Ovary (tissue), 9 donors: ENCODE data around the gene CTDSP2. TPM values are rescaled to one million over a fixed set of nuclear protein-coding genes. Genes with fewer than 3 reads are reported as not detected.

ENCODE experiments used
- DNase-seq, 5 donors: peaks; one replicate each; pipeline ENCODE4 v3.0.0-alpha.2; 2019 to 2020
- H3K27ac ChIP-seq, 2 donors: fragments of 200-600 bp; one replicate each; pipeline versions ENCODE4 v1.5.1 to v1.8.0; 2019 to 2022
- H3K27me3 ChIP-seq: fragments of 200-600 bp; one replicate; pipeline ENCODE4 v1.8.0; 2022
- H3K36me3 ChIP-seq: fragments of 200-600 bp; sonication (generic); one replicate; pipeline ENCODE4 v1.5.1; 2019
- H3K4me1 ChIP-seq: one replicate; pipeline ENCODE4 v1.8.1; 2013; ENCODE audit warnings: mild to moderate bottlenecking, moderate library complexity; ENCODE audit not compliant: insufficient read depth
- H3K4me3 ChIP-seq: fragments of 200-600 bp; sonication (generic); one replicate; pipeline ENCODE4 v1.5.1; 2017
- H3K9me3 ChIP-seq, 2 donors: fragments of 200-600 bp in 1 of 2; sonication (generic) in 1 of 2; one replicate each; pipeline versions ENCODE4 v1.5.1 to v1.8.1; 2013 to 2019; ENCODE audit warnings: mild to moderate bottlenecking in 1 of 2, moderate library complexity in 1 of 2
- EP300 ChIP-seq: sonication (generic); formaldehyde crosslinking; IDR thresholded peaks from one replicate; pipeline ENCODE4 v1.6.1; 2017; ENCODE audit warnings: antibody characterized with exemption
- POLR2A ChIP-seq: fragments of 450-650 bp; IDR thresholded peaks from one replicate; pipeline ENCODE4 v1.6.1; 2017; ENCODE audit warnings: antibody characterized with exemption, mild to moderate bottlenecking, moderate library complexity
- WGBS, 3 donors: extraction: QIAGEN DNeasy Blood & Tissue Kit in 1 of 3; methylation state at CpG; one replicate each; pipeline versions ENCODE4 v1.1.5 to v1.1.7; 2013 to 2017; 5-methylcytosine and 5-hydroxymethylcytosine counted together
- intact Hi-C, 4 donors: fragments of 100-400 bp; cut with DNase I; formaldehyde crosslinking; loops; one replicate each; pipeline versions ENCODE4 v1.11.0 to v1.15.1; 2022 to 2023
- polyA plus RNA-seq, 2 donors: library from polyadenylated mRNA; stranded (reverse); fragments of 200-250 nt in 1 of 2; fragments of 350-450 nt in 1 of 2; fragmentation: Illumina TruSeq in 1 of 2; extraction: RNeasy Lipid Tissue Mini Kit (QIAGEN cat#74804) in 1 of 2; gene quantifications; one replicate each; pipeline ENCODE4 v1.2.3, GENCODE V29; 2013 to 2014
- total RNA-seq, 7 donors: library from RNA; depleted of rRNA in 2 of 7; stranded (reverse); fragments of >200 nt in 2 of 7; fragmentation: NEBNext Ultra II Directional in 3 of 7; extraction: Animal tissue kit (Norgen Biotek cat#: 25700) in 3 of 7; gene quantifications; one replicate each; pipeline versions ENCODE4 v1.1.0 to v1.2.4, GENCODE V29; 2016 to 2023
- TF ChIP-seq, protein P1 (sequence below), 3 donors: fragments of 450-650 bp in 2 of 3; fragments of 200-600 bp in 1 of 3; IDR thresholded peaks; one replicate each; pipeline versions ENCODE4 v1.5.1 to v1.8.0; 2016 to 2022; ENCODE audit warnings: antibody characterized with exemption in 3 of 3, mild to moderate bottlenecking in 1 of 3
- donor health status: DM: no; HTN: no; CAD: no; lungs with moderate emphysema.
- donor health status: DM: no; HTN: no; CAD: no.
- donor health status: Bipolar disorder and iron deficiency.
- donor health status: DM: yes; HTN: yes; CAD: no.
- donor health status: DM: no; HTN: no; CAD: no.
- donor health status: DM: yes; HTN: yes; CAD: no.

CTDSP2 gene
- total and polyA plus RNA-seq, 9 donors: 73.1 to 212 (median 166) TPM

DNA sequence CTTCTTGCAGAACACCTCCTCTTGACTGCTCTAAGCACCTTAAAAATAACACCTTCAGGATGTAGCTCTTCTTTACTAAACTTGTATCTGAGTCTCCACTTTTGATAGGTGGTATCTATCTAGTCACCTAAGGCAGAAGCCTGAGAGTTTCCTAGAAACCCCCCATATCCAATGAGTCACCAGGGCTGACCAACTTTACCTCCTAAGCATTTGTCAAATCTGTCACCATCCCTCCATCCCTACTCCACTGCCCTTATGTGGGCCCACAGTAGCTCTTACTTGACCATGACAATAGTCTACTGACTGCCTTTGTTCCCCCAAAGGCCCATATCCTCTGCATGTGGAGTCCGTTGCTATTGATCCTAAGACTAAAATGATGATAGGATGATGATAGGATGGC lies 43.9 kb downstream of the CTDSP2 start:
- intact Hi-C loops: no loop called here
- TF ChIP-seq POLR2A (no peak), EP300 (no peak)
- TF ChIP-seq, protein P1, sequence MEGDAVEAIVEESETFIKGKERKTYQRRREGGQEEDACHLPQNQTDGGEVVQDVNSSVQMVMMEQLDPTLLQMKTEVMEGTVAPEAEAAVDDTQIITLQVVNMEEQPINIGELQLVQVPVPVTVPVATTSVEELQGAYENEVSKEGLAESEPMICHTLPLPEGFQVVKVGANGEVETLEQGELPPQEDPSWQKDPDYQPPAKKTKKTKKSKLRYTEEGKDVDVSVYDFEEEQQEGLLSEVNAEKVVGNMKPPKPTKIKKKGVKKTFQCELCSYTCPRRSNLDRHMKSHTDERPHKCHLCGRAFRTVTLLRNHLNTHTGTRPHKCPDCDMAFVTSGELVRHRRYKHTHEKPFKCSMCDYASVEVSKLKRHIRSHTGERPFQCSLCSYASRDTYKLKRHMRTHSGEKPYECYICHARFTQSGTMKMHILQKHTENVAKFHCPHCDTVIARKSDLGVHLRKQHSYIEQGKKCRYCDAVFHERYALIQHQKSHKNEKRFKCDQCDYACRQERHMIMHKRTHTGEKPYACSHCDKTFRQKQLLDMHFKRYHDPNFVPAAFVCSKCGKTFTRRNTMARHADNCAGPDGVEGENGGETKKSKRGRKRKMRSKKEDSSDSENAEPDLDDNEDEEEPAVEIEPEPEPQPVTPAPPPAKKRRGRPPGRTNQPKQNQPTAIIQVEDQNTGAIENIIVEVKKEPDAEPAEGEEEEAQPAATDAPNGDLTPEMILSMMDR (IDR thresholded peaks at IDR 0.05): no peak
- Histone ChIP-seq H3K36me3 (no peaks in the 10 kb centered on the region), H3K27me3 (no peaks in the 10 kb centered on the region), H3K4me1 (no peaks in the 10 kb centered on the region), H3K4me3 (no peak overlapping the region), H3K27ac (no peak overlapping the region), H3K9me3 (no peaks in the 10 kb centered on the region)
- WGBS, 3 donors: 96% methylated on average over 1 of the region's 1 CpG
- DNase-seq: no peak

DNA sequence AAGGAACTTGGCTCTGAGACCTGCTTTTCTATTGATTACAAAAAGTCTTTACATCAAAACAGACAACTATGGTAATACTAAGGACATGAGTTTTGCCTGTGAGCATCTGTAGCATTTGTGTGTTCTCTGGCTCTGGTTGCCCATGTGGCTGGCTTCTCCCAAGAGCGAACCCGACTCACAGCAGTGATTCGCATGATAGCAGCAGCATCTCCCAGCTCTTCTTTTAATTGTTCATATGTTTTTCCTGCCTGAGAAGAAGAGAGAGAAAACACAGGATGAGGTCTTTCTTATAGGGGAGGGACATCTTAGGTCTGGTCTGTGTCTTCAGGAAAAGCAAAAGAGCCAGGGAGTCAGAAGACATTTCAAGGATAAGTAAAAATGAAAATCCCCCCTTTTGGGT lies 45.6 kb downstream of the CTDSP2 start:
- no peak overlapping the region for H3K27ac ChIP-seq
- H3K4me3 ChIP-seq: no peak overlapping the region
- TF ChIP-seq EP300 (no peak), POLR2A (no peak)
- TF ChIP-seq, protein P1 (IDR thresholded peaks at IDR 0.05): no peak
- 87 to 97% (median 93%) methylated on average over 3 of the region's 3 CpGs for WGBS, 3 donors
- DNase-seq: no peak
- no peaks in the 10 kb centered on the region for H3K27me3 ChIP-seq
- no peaks in the 10 kb centered on the region for H3K36me3 ChIP-seq
- H3K9me3 ChIP-seq: no peaks in the 10 kb centered on the region
- H3K4me1 ChIP-seq: no peaks in the 10 kb centered on the region
- intact Hi-C loops: no loop called here

DNA sequence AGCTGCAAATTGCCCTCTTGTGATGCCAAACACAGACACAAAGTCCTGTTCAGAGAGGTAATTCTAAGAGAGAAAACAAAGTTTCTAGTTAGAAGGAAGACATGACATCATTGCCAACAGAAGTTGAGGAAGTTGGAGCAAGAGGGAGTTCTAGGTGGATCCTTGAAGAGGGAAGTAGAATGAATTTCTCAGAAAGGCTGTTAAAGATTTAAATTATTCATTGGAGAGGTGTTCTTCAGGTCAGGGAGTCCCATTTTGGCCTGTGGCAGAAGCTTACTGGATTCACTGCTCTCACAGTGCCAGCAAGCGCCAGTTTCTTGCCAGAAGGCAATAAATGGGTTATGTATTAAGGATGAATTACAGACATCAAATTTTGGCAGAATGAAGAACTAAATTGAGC lies 48.6 kb downstream of the CTDSP2 start:
- TF ChIP-seq, protein P1 (IDR thresholded peaks at IDR 0.05): no peak
- TF ChIP-seq POLR2A (no peak), EP300 (no peak)
- H3K36me3 ChIP-seq: no peaks in the 10 kb centered on the region
- no peak overlapping the region for H3K27ac ChIP-seq
- H3K4me3 ChIP-seq: no peak overlapping the region
- 90 to 96% (median 94%) methylated on average over 1 of the region's 1 CpG for WGBS, 3 donors
- no peaks in the 10 kb centered on the region for H3K4me1 ChIP-seq
- H3K9me3 ChIP-seq: no peaks in the 10 kb centered on the region
- H3K27me3 ChIP-seq: no peaks in the 10 kb centered on the region
- no peak for DNase-seq
- intact Hi-C loops: loop anchor here in 1 of 4 donors (5.0 kb wide), 1 partner anchor 34 kb away; no protein-coding TSS in a partner anchor

DNA sequence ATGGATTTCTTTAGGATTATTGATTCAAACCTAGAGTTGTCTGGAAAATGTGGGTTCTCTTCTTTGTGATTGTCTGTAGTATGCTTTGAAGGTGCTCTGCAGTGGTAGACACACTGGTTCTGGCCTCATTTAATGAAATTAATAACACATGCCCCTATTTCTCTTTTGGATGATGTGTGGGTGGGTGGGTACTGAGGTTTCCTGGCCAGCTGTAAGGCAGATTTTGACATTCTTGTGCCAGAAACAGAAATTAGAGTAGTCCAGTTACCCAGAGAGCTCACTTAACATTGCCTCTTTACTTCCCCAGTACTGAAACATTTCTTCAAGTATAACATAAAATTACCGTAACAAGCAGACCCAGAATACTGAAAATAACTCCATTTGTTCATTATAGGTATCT lies 49.5 kb downstream of the CTDSP2 start:
- intact Hi-C loops: loop anchor here in 1 of 4 donors (5.0 kb wide), 1 partner anchor 35 kb away; no protein-coding TSS in a partner anchor

DNA sequence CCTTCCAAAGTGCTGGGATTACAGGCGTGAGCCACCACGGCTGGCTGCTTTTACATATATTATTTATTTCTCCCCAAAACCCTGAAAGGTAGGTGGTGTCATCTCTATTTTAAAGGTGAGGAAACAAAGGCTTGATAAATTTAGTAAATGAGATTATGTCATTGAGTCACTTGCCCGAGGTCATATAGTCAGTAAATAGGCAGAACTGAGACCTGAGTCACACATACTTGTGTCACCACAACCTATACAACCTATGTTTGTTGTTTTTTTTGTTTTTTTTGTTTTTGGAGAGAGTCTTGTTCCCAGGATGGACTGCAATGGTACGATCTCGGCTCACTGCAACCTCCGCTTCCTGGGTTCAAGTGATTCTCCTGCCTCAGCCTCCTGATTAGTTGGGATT lies 51.2 kb downstream of the CTDSP2 start:
- DNase-seq: no peak
- H3K27ac ChIP-seq: no peak overlapping the region
- H3K36me3 ChIP-seq: no peaks in the 10 kb centered on the region
- H3K9me3 ChIP-seq: no peaks in the 10 kb centered on the region
- TF ChIP-seq POLR2A (no peak), EP300 (no peak)
- TF ChIP-seq, protein P1 (IDR thresholded peaks at IDR 0.05): no peak
- no peaks in the 10 kb centered on the region for H3K4me1 ChIP-seq
- intact Hi-C loops: loop anchor here in 1 of 4 donors (5.0 kb wide), 1 partner anchor 37 kb away; no protein-coding TSS in a partner anchor
- 90 to 94% (median 91%) methylated on average over 6 of the region's 6 CpGs for WGBS, 3 donors
- no peaks in the 10 kb centered on the region for H3K27me3 ChIP-seq
- H3K4me3 ChIP-seq: no peak overlapping the region

More for the DNA sequence above, 49.5 kb downstream of the CTDSP2 start:
- no peak for TF ChIP-seq POLR2A
- Histone ChIP-seq H3K4me1 (no peaks in the 10 kb centered on the region), H3K36me3 (no peaks in the 10 kb centered on the region), H3K9me3 (no peaks in the 10 kb centered on the region), H3K4me3 (no peak overlapping the region), H3K27me3 (no peaks in the 10 kb centered on the region), H3K27ac (no peak overlapping the region)
- 98 to 100% (median 99%) methylated on average over 1 of the region's 1 CpG for WGBS, 3 donors
- no peak for DNase-seq
